Measurements from ENCODE around the gene MRPL58.

The MRPL58 gene

DNA sequence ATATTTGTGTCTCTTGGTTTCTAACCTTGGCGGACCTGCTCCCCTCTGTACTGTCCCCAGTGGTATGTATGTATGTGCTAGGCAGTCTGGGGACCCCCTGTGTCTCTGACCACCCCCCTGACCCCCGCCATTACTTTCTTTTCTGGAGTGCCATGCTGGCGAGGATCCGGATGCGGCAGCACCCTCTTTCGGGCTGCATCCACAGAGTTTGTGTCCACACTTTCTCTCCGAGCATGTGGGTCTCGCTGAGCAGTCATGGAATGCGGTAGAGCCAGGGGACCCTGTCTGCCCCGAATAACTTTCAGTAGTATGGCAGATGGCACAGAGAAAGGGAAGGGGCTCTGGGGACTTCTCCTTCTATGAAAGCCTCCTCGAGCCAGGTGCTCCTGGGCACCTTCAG, 51.6 kb downstream of the MRPL58 start:
- TF ChIP-seq, protein P1, sequence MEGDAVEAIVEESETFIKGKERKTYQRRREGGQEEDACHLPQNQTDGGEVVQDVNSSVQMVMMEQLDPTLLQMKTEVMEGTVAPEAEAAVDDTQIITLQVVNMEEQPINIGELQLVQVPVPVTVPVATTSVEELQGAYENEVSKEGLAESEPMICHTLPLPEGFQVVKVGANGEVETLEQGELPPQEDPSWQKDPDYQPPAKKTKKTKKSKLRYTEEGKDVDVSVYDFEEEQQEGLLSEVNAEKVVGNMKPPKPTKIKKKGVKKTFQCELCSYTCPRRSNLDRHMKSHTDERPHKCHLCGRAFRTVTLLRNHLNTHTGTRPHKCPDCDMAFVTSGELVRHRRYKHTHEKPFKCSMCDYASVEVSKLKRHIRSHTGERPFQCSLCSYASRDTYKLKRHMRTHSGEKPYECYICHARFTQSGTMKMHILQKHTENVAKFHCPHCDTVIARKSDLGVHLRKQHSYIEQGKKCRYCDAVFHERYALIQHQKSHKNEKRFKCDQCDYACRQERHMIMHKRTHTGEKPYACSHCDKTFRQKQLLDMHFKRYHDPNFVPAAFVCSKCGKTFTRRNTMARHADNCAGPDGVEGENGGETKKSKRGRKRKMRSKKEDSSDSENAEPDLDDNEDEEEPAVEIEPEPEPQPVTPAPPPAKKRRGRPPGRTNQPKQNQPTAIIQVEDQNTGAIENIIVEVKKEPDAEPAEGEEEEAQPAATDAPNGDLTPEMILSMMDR (IDR thresholded peaks at IDR 0.05): no peak

DNA sequence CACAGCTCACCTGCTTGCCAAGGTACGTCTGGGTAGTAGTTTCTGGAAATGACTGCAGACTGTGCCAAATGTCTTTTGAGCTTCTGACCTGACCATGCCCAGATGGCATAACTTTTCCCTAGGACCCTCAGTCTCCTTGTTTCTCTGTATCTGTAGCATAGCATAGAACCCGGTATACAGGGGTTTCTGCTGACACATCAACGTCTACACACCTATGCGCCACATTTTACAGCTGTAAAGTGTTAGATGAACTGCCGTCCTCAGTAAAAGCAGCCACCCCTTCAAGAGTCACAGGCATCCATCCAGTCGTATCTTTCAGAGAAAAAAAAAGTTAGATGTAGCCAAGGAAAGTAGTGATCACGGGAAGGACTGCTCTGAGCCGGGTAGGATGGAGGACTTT, 52.0 kb downstream of the MRPL58 start:
- TF ChIP-seq, protein P1 (IDR thresholded peaks at IDR 0.05): no peak

DNA sequence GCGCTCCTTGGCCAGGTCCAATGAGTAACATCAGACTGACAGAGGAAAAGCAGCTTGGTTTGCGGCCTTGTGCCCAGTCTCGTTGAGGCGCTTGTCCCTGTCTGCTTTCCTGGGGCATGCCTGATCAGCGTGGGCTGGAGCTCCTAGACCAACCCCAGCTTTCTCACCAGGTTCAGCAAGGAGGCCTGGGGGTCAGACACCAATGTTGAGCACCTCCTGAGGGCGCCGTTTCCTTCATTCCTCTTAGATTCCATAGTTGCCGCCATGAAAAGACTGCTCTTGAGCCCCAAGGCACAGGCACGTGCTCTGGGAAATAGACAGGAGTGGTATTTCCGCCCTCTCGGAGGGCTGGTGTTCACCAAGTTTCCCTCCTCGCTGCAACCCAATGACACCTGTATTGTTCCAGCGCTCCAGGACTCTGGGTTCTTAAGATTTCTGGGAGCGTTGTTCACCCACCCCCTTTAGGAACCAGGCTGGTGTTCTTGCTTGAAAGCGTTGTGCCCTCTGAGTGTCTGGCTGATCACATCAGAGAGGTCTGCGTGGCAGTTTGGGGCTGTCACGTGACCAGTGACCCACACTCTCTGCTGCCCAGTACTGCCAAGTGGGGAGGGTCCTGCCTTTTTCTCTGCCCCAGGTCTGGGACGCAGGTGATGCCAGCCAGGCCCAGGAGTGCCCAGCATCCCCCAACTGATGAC, 52.5 kb downstream of the MRPL58 start:
- TF ChIP-seq, protein P1 (IDR thresholded peaks at IDR 0.05): no peak

DNA sequence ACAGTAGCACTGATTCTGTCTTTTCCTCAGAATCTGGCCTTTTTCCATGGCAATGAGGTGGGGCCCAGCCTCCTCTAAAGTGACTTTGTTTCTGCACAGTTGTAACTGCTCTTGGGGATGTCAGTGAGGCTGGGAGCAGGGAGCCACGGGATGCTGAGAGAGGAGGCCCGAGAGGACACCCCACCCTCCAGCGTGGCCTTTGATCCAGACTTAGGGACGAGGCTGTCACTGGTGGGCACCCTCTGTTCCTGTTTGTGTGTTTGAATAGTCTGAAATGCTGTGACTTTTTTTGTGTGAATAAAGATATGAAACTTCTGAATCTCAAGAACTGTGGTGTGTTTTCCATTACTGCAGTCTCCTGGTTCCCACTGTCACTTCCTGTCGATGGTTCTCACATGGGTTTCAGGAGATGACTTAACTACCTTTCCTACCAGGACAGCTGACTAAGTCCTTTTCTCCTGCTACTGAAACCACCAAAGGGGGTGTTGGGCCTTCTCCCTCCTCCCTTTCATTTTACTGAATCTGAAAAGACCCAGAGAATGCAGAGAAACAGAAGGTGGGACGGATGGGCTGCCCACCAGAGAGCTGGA, 53.2 kb downstream of the MRPL58 start:
- TF ChIP-seq, protein P1 (IDR thresholded peaks at IDR 0.05): no peak

DNA sequence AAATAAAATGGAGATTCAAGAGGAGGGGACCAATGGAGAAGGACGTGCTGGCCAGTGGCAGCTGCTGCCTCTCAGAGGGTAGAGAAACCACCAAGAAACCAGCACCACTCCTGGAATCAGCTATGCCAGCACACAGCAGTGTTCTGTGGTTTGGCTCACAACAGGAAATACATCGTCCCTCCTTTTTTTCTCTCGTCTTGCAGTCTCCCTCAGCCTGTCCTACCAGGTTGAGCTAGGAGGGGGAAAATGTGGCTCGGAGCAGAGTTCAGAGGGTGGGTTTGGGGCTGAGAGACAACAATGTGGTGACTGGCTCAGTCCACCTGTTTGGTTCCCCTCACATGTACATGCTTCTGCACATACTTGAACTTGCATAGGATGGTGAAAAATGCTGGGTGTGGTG, 55.4 kb downstream of the MRPL58 start:
- TF ChIP-seq, protein P1 (IDR thresholded peaks at IDR 0.05): no peak

DNA sequence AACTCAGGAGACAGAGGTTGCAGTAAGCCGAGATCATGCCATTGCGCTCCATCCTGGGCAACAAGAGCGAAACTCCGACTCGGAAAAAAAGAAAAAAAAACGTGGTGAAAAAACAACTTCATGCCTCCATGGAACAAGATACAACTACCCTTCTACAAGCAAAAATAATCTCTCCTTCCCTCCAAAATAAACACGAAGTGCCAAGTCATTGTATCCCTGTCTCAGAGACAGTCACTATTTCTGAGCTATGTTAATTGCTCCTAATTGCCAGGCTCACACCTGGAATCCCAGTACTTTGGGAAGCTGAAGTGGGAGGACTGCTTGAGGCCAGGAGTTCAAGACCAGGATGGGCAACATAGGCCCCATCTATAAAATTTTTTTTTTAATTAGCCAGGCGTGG, 56.3 kb downstream of the MRPL58 start:
- TF ChIP-seq, protein P1 (IDR thresholded peaks at IDR 0.05): no peak

DNA sequence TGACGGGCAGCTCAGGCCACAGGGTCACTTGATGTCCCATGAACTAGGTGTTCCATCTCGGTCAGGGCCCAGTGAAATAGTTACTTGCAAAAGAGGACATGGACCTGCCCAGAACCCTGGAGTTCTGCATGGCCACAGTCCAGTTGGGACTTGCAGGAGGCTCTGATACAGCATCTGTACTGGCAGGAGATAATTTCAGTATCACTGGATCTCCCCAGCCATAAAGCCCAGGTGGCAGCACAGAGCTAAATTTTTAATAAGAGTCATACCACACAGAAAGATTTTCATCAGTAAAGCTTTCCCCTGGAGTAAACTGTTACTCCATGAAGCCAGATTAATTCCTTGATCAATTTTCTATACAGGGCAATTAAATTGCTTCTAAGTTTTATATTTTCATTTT, 57.3 kb downstream of the MRPL58 start:
- TF ChIP-seq, protein P1 (IDR thresholded peaks at IDR 0.05): peak; percentile 36
